ENCODE data around the gene FOXO3. TPM values are rescaled to one million over a fixed set of nuclear protein-coding genes. Genes with fewer than 3 reads are reported as not detected.

The FOXO3 gene
- total and polyA plus RNA-seq, 2 of the 13 experiments (the other 11 are each of a cell fraction or from before 2014, with no cell fraction given), result 16.0 to 22.5 TPM

- TF ChIP-seq, protein P1, sequence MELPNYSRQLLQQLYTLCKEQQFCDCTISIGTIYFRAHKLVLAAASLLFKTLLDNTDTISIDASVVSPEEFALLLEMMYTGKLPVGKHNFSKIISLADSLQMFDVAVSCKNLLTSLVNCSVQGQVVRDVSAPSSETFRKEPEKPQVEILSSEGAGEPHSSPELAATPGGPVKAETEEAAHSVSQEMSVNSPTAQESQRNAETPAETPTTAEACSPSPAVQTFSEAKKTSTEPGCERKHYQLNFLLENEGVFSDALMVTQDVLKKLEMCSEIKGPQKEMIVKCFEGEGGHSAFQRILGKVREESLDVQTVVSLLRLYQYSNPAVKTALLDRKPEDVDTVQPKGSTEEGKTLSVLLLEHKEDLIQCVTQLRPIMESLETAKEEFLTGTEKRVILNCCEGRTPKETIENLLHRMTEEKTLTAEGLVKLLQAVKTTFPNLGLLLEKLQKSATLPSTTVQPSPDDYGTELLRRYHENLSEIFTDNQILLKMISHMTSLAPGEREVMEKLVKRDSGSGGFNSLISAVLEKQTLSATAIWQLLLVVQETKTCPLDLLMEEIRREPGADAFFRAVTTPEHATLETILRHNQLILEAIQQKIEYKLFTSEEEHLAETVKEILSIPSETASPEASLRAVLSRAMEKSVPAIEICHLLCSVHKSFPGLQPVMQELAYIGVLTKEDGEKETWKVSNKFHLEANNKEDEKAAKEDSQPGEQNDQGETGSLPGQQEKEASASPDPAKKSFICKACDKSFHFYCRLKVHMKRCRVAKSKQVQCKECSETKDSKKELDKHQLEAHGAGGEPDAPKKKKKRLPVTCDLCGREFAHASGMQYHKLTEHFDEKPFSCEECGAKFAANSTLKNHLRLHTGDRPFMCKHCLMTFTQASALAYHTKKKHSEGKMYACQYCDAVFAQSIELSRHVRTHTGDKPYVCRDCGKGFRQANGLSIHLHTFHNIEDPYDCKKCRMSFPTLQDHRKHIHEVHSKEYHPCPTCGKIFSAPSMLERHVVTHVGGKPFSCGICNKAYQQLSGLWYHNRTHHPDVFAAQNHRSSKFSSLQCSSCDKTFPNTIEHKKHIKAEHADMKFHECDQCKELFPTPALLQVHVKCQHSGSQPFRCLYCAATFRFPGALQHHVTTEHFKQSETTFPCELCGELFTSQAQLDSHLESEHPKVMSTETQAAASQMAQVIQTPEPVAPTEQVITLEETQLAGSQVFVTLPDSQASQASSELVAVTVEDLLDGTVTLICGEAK (IDR thresholded peaks at IDR 0.05), result no peak
- TF ChIP-seq, protein P1 (CRISPR knock-in tag; IDR thresholded peaks at IDR 0.05), result no peak
Measured at GRCh38 chr6:108610270-108610839, 49.6 kb downstream of the FOXO3 start (continued).

DNA sequence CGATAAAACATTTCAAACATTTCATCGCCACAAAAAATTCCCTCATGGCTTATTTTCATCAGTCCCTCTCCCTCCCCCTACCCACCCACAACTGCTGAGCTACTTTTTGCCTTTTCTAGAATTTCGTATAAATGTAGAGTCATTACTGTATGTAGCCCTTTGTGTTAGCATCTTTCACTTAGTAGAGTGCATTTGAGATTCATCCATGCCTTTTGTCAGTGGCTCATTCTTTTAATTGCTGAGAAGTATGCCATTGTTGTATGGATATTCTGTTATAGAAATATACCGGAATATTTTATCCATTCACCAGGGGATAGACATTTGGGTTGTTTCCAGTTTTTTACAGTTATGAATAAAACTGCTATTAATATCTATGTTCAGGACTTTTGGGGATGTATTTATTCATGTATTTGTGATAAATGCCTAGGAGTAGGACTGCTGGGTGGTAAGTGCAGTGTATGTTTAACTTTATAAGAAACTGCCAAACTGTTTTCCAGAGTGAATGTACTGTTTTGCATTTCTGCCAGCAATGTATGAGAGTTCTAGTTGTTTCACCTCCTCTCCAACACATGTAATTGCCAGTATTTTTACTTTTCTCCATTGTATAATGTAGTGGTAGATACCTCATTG, 50.4 kb downstream of the FOXO3 start:
- no peaks in the 10 kb centered on the region for H3K27me3 ChIP-seq (ENCODE audit: control insufficient read depth in 1 of 2, insufficient read depth in 2 of 2, low read length in 2 of 2)
- 72% methylated on average over 4 of the region's 4 CpGs for WGBS (ENCODE audit: low lambda C conversion rate)
- in situ Hi-C loops (cut with HindIII; ENCODE audit: extremely low pct_ligation_motif_present, low pct_unique_long_range_greater_than_20kb), result no loop called here
- DNase-seq (ENCODE audit: low spot score) (no peak), FAIRE-seq (no peak), ATAC-seq (no peak)
- peaks cover 34% of the 10 kb centered on the region for H4K20me1 ChIP-seq (ENCODE audit: insufficient read depth, low read length)
- no peak overlapping the region for H3K9ac ChIP-seq (ENCODE audit: insufficient read depth, low read depth, low read length)
- peaks cover 3% of the 10 kb centered on the region; the same call in 1 of the 2 replicates for H3K9me3 ChIP-seq (ENCODE audit: low read length)
- peaks cover 33% of the 10 kb centered on the region for H3K4me1 ChIP-seq (ENCODE audit: insufficient read depth, low read length)
- POLR2A ChIA-PET, result no interaction called here
- H2AFZ ChIP-seq (ENCODE audit: low read length), result no peak overlapping the region
- intact Hi-C loops (cut with micrococcal nuclease; ENCODE audit: unreplicated experiment), result no loop called here
- no peak overlapping the region for H3K27ac ChIP-seq (ENCODE audit: extremely low read length, insufficient read depth, low read length)
- H3K4me3 ChIP-seq (replicated peaks in 1 of 3; ENCODE audit: insufficient read depth in 1 of 3, low read depth in 2 of 3, low read length in 3 of 3), result no peak overlapping the region
- peaks cover 84% of the 10 kb centered on the region for H3K79me2 ChIP-seq (ENCODE audit: insufficient read depth, low read length)
- H3K4me2 ChIP-seq (ENCODE audit: low read depth, low read length), result no peak overlapping the region
- no TSS peak for BruUV-seq (replicated peaks)
- CTCF ChIA-PET (ENCODE audit: low intra/inter-chr PET ratio, low total read pairs), result no interaction called here
- 0 out of 5 replicates have a peak, but pooled peaks cover 0 to 6% of the 10 kb centered on the region in 2 experiments for H3K36me3 ChIP-seq (replicated peaks in 1 of 2; ENCODE audit: control insufficient read depth in 1 of 2, insufficient read depth in 2 of 2, low read length in 2 of 2)
- TF ChIP-seq, protein P2, sequence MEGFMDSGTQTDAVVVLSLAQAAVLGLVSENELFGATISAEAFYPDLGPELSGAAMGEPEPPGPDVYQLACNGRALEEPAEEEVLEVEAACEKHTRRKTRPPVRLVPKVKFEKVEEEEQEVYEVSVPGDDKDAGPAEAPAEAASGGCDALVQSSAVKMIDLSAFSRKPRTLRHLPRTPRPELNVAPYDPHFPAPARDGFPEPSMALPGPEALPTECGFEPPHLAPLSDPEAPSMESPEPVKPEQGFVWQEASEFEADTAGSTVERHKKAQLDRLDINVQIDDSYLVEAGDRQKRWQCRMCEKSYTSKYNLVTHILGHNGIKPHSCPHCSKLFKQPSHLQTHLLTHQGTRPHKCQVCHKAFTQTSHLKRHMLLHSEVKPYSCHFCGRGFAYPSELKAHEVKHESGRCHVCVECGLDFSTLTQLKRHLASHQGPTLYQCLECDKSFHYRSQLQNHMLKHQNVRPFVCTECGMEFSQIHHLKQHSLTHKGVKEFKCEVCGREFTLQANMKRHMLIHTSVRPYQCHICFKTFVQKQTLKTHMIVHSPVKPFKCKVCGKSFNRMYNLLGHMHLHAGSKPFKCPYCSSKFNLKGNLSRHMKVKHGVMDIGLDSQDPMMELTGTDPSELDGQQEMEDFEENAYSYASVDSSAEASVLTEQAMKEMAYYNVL (CRISPR knock-in tag; IDR thresholded peaks at IDR 0.05; ENCODE audit: borderline replicate concordance), result no peak
- no peak for TF ChIP-seq NR2F6 (IDR thresholded peaks at IDR 0.05)
- TF ChIP-seq NR2F6 (CRISPR knock-in tag; IDR thresholded peaks at IDR 0.05), result no peak
- no peak for TF ChIP-seq SRSF9 (IDR thresholded peaks at IDR 0.05; ENCODE audit: borderline replicate concordance, insufficient read depth, low read depth, low read length, poor library complexity, severe bottlenecking)
- no peak for TF ChIP-seq KDM6A (CRISPR knock-in tag; IDR thresholded peaks at IDR 0.05; ENCODE audit: low read depth)
- TF ChIP-seq EP300 (IDR thresholded peaks at IDR 0.05; ENCODE audit: low read depth in 2 of 2, low read length in 2 of 2), result no peak
- TF ChIP-seq EP300 (CRISPR knock-in tag; IDR thresholded peaks at IDR 0.05; ENCODE audit: borderline replicate concordance), result no peak
- no peak for TF ChIP-seq NFE2L2 (IDR thresholded peaks at IDR 0.05; ENCODE audit: low read length)
- no peak for TF ChIP-seq ZNF550 (CRISPR knock-in tag; IDR thresholded peaks at IDR 0.05; ENCODE audit: borderline replicate concordance)
- TF ChIP-seq GABPA (IDR thresholded peaks at IDR 0.05; ENCODE audit: low read depth, low read length), result no peak
- TF ChIP-seq GABPA (CRISPR knock-in tag; IDR thresholded peaks at IDR 0.05; ENCODE audit: low read depth), result no peak
